ENCODE data around the gene SGCD.

The SGCD gene

GRCh38 chr5:156366521-156366920 lies 39.6 kb downstream of the SGCD start:
- no peak overlapping the region for H3K27ac Mint-ChIP-seq
- peaks cover 7% of the 10 kb centered on the region for H3K27me3 Mint-ChIP-seq (ENCODE audit: low read depth, poor library complexity)
- no peaks in the 10 kb centered on the region for H3K4me1 Mint-ChIP-seq
- no peak for TF ChIP-seq CTCF (IDR thresholded peaks at IDR 0.05)
- no peaks in the 10 kb centered on the region for H3K9me3 Mint-ChIP-seq
- no peak overlapping the region for H3K4me3 Mint-ChIP-seq
- no peak for DNase-seq
- no peaks in the 10 kb centered on the region for H3K36me3 Mint-ChIP-seq (ENCODE audit: low read depth)

- H3K36me3 Mint-ChIP-seq (ENCODE audit: low read depth) = no peaks in the 10 kb centered on the region
- peaks cover 7% of the 10 kb centered on the region for H3K27me3 Mint-ChIP-seq (ENCODE audit: low read depth, poor library complexity)
- no peak for TF ChIP-seq CTCF (IDR thresholded peaks at IDR 0.05)
- no peak overlapping the region for H3K27ac Mint-ChIP-seq
- H3K4me1 Mint-ChIP-seq = no peaks in the 10 kb centered on the region
- H3K9me3 Mint-ChIP-seq = peaks cover under 1% of the 10 kb centered on the region
- no peak overlapping the region for H3K4me3 Mint-ChIP-seq
- DNase-seq = no peak
These were observed 40.6 kb downstream of the SGCD start for GRCh38 chr5:156367597-156367996.

GRCh38 chr5:156375895-156376495 lies 49.0 kb downstream of the SGCD start:
- no peak for TF ChIP-seq CTCF (IDR thresholded peaks at IDR 0.05)
- no peaks in the 10 kb centered on the region for H3K36me3 Mint-ChIP-seq (ENCODE audit: low read depth)
- H3K27me3 Mint-ChIP-seq (ENCODE audit: low read depth, poor library complexity) = no peaks in the 10 kb centered on the region
- peaks cover 3% of the 10 kb centered on the region for H3K9me3 Mint-ChIP-seq
- no peak for DNase-seq
- H3K4me1 Mint-ChIP-seq = no peaks in the 10 kb centered on the region
- H3K4me3 Mint-ChIP-seq = no peak overlapping the region
- no peak overlapping the region for H3K27ac Mint-ChIP-seq

- H3K36me3 Mint-ChIP-seq (ENCODE audit: low read depth) = no peaks in the 10 kb centered on the region
- no peak for DNase-seq
- H3K27me3 Mint-ChIP-seq (ENCODE audit: low read depth, poor library complexity) = no peaks in the 10 kb centered on the region
- no peaks in the 10 kb centered on the region for H3K4me1 Mint-ChIP-seq
- peaks cover 3% of the 10 kb centered on the region for H3K9me3 Mint-ChIP-seq
- H3K4me3 Mint-ChIP-seq = no peak overlapping the region
- H3K27ac Mint-ChIP-seq = no peak overlapping the region
- TF ChIP-seq CTCF (IDR thresholded peaks at IDR 0.05) = no peak
These were observed 49.8 kb downstream of the SGCD start for GRCh38 chr5:156376751-156377150.

- H3K27me3 Mint-ChIP-seq (ENCODE audit: low read depth, poor library complexity) = no peaks in the 10 kb centered on the region
- no peak for DNase-seq
- H3K27ac Mint-ChIP-seq = no peak overlapping the region
- no peaks in the 10 kb centered on the region for H3K36me3 Mint-ChIP-seq (ENCODE audit: low read depth)
- H3K4me3 Mint-ChIP-seq = no peak overlapping the region
- H3K4me1 Mint-ChIP-seq = no peaks in the 10 kb centered on the region
- no peaks in the 10 kb centered on the region for H3K9me3 Mint-ChIP-seq
- TF ChIP-seq CTCF (IDR thresholded peaks at IDR 0.05) = no peak
These were observed 51.2 kb downstream of the SGCD start for GRCh38 chr5:156378159-156378558.

- H3K27me3 Mint-ChIP-seq (ENCODE audit: low read depth, poor library complexity) = no peaks in the 10 kb centered on the region
- H3K9me3 Mint-ChIP-seq = no peaks in the 10 kb centered on the region
- H3K4me3 Mint-ChIP-seq = no peak overlapping the region
These were observed 52.2 kb downstream of the SGCD start for GRCh38 chr5:156379206-156379605.

More at GRCh38 chr5:156379206-156379605, 52.2 kb downstream of the SGCD start:
- Mint-ChIP-seq H3K36me3 (ENCODE audit: low read depth) (no peaks in the 10 kb centered on the region), H3K27ac (no peak overlapping the region), H3K4me1 (no peaks in the 10 kb centered on the region)
- no peak for TF ChIP-seq CTCF (IDR thresholded peaks at IDR 0.05)
- no peak for DNase-seq
